DOHH2 (cell line): Measurements from ENCODE around the gene CCDC152.
A peak's percentile ranks its signal among the peaks of the same experiment; 100 is the strongest.

ENCODE experiments used
- H3F3A ChIP-seq: fragments of 200-600 bp; sonication (generic), shearing (Covaris generic); 2 replicates; pipeline ENCODE4 v1.6.0; 2016; ENCODE audit warnings: antibody characterized with exemption, mild to moderate bottlenecking; ENCODE audit not compliant: control insufficient read depth, insufficient read depth
- H3K27ac ChIP-seq: fragments of 200-600 bp; sonication (generic); 2 replicates; pipeline ENCODE4 v1.5.1; 2014; ENCODE audit warnings: low read depth, mild to moderate bottlenecking, low read length, moderate library complexity
- H3K27me3 ChIP-seq: fragments of 200-600 bp; sonication (generic); 2 replicates; pipeline ENCODE4 v1.6.1; 2014; ENCODE audit warnings: mild to moderate bottlenecking, low read length, mixed read lengths; ENCODE audit not compliant: control insufficient read depth
- H3K36me3 ChIP-seq: fragments of 200-600 bp; sonication (generic); 2 replicates; pipeline ENCODE4 v1.6.1; 2014; ENCODE audit warnings: mild to moderate bottlenecking, low read length, moderate library complexity, mixed read lengths; ENCODE audit not compliant: control insufficient read depth
- H3K4me1 ChIP-seq: fragments of 200-600 bp; sonication (generic); 2 replicates; pipeline ENCODE4 v1.6.1; 2014; ENCODE audit warnings: mild to moderate bottlenecking, low read length, mixed read lengths; ENCODE audit not compliant: control insufficient read depth
- H3K4me2 ChIP-seq: fragments of 200-600 bp; sonication (generic); 2 replicates; pipeline ENCODE4 v1.6.0; 2014; ENCODE audit warnings: mild to moderate bottlenecking, low read length, moderate library complexity
- H3K4me3 ChIP-seq: fragments of 200-600 bp; sonication (generic); 2 replicates; pipeline ENCODE4 v1.5.1; 2014; ENCODE audit warnings: mild to moderate bottlenecking, low read length, mixed read lengths
- H3K79me2 ChIP-seq: fragments of 200-600 bp; sonication (generic); 2 replicates; pipeline ENCODE4 v1.6.1; 2014; ENCODE audit warnings: mild to moderate bottlenecking, low read length, mixed read lengths; ENCODE audit not compliant: control insufficient read depth
- H3K9me2 ChIP-seq: fragments of 200-600 bp; sonication (generic); replicated peaks from 2 replicates; pipeline ENCODE4 v1.6.1; 2014; ENCODE audit warnings: mild to moderate bottlenecking, low read length, mixed read lengths; ENCODE audit not compliant: control insufficient read depth
- H3K9me3 ChIP-seq: fragments of 200-600 bp; sonication (generic); 2 replicates; pipeline ENCODE4 v1.6.1; 2014; ENCODE audit warnings: antibody characterized with exemption, low read length, mixed read lengths; ENCODE audit not compliant: control insufficient read depth, insufficient read depth
- H4K20me1 ChIP-seq: fragments of 200-600 bp; sonication (generic); 2 replicates; pipeline ENCODE4 v1.6.0; 2014; ENCODE audit warnings: low read depth, mild to moderate bottlenecking, antibody characterized with exemption, low read length, moderate library complexity; ENCODE audit not compliant: control insufficient read depth, insufficient read depth
- EZH2phosphoT487 ChIP-seq: fragments of 200-600 bp; sonication (generic); IDR thresholded peaks from 2 replicates; pipeline ENCODE4 v1.6.1; 2017; ENCODE audit warnings: borderline replicate concordance, mild to moderate bottlenecking, antibody characterized with exemption, low read length, moderate library complexity, mixed read lengths
- TF ChIP-seq, protein P1 (sequence below): fragments of 200-600 bp; sonication (generic); IDR thresholded peaks from one replicate; pipeline ENCODE4 v1.5.1; 2014; ENCODE audit warnings: antibody characterized with exemption, mild to moderate bottlenecking, low read depth, low read length; ENCODE audit not compliant: poor library complexity, severe bottlenecking

CCDC152 gene

GRCh38 chr5:42760426-42760825 lies 3.8 kb downstream of the CCDC152 start:
- H3K9me2 ChIP-seq, result no peaks in the 10 kb centered on the region
- no peaks in the 10 kb centered on the region for H3K27me3 ChIP-seq
- H3K79me2 ChIP-seq, result peaks cover 10% of the 10 kb centered on the region
- H3K27ac ChIP-seq, result no peak overlapping the region
- no peaks in the 10 kb centered on the region for H3K9me3 ChIP-seq
- no peak overlapping the region for H3K4me3 ChIP-seq
- H3K4me2 ChIP-seq, result no peak overlapping the region
- TF ChIP-seq EZH2phosphoT487, result no peak
- peaks cover 19% of the 10 kb centered on the region for H3K36me3 ChIP-seq
- H3K4me1 ChIP-seq, result peaks cover 14% of the 10 kb centered on the region
- H3F3A ChIP-seq, result no peaks in the 10 kb centered on the region
- H4K20me1 ChIP-seq, result no peaks in the 10 kb centered on the region

DNA sequence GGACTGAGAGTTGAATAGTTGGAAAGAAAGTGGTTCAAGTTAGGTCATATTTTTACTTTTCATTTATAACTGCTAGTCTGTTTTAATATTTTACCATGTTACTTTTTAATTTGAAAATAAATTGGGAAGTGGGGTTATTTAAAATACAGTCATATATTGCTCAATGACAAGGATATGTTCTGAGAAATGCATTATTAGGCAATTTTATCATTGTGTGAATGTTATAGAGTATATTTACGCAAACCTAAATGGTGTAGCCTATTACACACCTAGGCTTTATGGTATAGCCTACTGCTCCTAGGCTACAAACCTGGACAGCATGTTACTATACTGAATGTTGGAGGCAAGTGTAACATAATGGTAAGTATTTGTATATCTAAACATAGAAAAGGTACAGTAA lies 5.2 kb downstream of the CCDC152 start:
- Histone ChIP-seq H3K27me3 (no peaks in the 10 kb centered on the region), H3K4me2 (no peak overlapping the region), H3K79me2 (peaks cover 10% of the 10 kb centered on the region), H4K20me1 (no peaks in the 10 kb centered on the region), H3K27ac (no peak overlapping the region), H3K9me3 (no peaks in the 10 kb centered on the region), H3K36me3 (peaks cover 19% of the 10 kb centered on the region), H3K9me2 (no peaks in the 10 kb centered on the region), H3K4me3 (no peak overlapping the region), H3K4me1 (peaks cover 11% of the 10 kb centered on the region), H3F3A (no peaks in the 10 kb centered on the region)
- TF ChIP-seq EZH2phosphoT487, result no peak
- TF ChIP-seq, protein P1, sequence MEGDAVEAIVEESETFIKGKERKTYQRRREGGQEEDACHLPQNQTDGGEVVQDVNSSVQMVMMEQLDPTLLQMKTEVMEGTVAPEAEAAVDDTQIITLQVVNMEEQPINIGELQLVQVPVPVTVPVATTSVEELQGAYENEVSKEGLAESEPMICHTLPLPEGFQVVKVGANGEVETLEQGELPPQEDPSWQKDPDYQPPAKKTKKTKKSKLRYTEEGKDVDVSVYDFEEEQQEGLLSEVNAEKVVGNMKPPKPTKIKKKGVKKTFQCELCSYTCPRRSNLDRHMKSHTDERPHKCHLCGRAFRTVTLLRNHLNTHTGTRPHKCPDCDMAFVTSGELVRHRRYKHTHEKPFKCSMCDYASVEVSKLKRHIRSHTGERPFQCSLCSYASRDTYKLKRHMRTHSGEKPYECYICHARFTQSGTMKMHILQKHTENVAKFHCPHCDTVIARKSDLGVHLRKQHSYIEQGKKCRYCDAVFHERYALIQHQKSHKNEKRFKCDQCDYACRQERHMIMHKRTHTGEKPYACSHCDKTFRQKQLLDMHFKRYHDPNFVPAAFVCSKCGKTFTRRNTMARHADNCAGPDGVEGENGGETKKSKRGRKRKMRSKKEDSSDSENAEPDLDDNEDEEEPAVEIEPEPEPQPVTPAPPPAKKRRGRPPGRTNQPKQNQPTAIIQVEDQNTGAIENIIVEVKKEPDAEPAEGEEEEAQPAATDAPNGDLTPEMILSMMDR, result no peak

DNA sequence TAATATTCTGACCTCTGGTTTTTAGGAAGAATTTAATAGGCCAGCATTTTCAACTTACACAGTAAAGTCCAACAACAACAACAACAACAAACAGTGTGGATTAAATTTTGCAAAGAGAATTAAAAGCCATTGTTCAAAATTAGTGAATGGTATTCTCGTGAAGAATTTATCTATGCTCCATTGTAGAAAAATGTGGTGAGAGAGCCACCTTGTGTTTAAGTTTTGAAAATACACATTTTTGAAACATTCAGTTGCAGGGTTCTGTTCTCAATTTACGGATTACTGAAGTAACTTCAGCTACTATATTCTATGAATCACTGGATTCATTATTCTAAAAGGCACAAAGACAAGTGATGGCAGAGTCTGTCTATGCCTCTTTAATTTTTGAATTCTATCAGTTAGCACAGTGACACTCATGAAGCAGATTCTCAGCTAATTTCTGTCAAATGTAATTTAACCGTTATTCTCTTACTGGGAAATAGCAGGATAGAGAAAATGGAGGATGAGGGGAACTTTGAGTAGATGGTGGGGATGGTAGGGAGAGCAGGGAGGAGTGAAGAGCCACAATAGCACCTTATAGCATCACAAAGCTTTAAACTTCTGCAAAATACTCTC lies 11.0 kb downstream of the CCDC152 start:
- Histone ChIP-seq H3K27ac (no peak overlapping the region), H3K27me3 (no peaks in the 10 kb centered on the region), H3K4me3 (no peak overlapping the region), H3K9me3 (no peaks in the 10 kb centered on the region), H3K36me3 (peaks cover 26% of the 10 kb centered on the region), H4K20me1 (no peaks in the 10 kb centered on the region), H3K9me2 (no peaks in the 10 kb centered on the region), H3K4me1 (no peaks in the 10 kb centered on the region), H3F3A (no peaks in the 10 kb centered on the region), H3K4me2 (no peak overlapping the region), H3K79me2 (no peaks in the 10 kb centered on the region)
- TF ChIP-seq EZH2phosphoT487, result no peak
- TF ChIP-seq, protein P1, result peak; percentile 66

DNA sequence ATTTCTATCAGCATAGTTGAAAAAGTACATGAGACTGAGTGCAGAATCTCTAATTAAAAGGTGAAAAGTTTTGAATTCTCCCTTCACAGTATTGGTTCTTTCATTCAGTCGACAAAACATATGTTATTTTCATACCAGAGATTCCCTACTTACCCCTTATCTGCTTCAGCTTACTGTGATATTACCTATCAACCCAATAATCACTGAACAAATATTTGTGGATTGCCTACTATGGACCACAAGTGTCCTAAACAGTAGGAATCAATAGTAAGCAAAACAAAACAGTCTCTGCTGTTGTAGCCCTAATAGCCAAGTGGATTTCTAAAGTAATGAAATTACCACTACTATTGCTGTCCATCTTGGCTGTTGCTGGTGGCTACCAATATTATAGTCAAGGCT lies 11.5 kb downstream of the CCDC152 start:
- no peak overlapping the region for H3K27ac ChIP-seq
- no peaks in the 10 kb centered on the region for H3F3A ChIP-seq
- H4K20me1 ChIP-seq, result no peaks in the 10 kb centered on the region
- H3K27me3 ChIP-seq, result no peaks in the 10 kb centered on the region
- no peaks in the 10 kb centered on the region for H3K9me2 ChIP-seq
- H3K4me2 ChIP-seq, result no peak overlapping the region
- H3K79me2 ChIP-seq, result no peaks in the 10 kb centered on the region
- no peaks in the 10 kb centered on the region for H3K9me3 ChIP-seq
- TF ChIP-seq, protein P1, result no peak
- TF ChIP-seq EZH2phosphoT487, result no peak
- no peak overlapping the region for H3K4me3 ChIP-seq
- peaks cover 22% of the 10 kb centered on the region for H3K36me3 ChIP-seq
- H3K4me1 ChIP-seq, result no peaks in the 10 kb centered on the region
